MV-4-11 (cell line): ENCODE results near the gene VGLL2.
"Not testable (repeated sequence)": the region's sequence is repeated elsewhere in the genome, so short reads cannot be mapped to it uniquely, and the experiment has no call there.

Experiments
- DNase-seq: peaks from one replicate; lab custom pipeline; 2025; lab: John Stamatoyannopoulos, UW

The VGLL2 gene, protein sequence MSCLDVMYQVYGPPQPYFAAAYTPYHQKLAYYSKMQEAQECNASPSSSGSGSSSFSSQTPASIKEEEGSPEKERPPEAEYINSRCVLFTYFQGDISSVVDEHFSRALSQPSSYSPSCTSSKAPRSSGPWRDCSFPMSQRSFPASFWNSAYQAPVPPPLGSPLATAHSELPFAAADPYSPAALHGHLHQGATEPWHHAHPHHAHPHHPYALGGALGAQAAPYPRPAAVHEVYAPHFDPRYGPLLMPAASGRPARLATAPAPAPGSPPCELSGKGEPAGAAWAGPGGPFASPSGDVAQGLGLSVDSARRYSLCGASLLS

DNA sequence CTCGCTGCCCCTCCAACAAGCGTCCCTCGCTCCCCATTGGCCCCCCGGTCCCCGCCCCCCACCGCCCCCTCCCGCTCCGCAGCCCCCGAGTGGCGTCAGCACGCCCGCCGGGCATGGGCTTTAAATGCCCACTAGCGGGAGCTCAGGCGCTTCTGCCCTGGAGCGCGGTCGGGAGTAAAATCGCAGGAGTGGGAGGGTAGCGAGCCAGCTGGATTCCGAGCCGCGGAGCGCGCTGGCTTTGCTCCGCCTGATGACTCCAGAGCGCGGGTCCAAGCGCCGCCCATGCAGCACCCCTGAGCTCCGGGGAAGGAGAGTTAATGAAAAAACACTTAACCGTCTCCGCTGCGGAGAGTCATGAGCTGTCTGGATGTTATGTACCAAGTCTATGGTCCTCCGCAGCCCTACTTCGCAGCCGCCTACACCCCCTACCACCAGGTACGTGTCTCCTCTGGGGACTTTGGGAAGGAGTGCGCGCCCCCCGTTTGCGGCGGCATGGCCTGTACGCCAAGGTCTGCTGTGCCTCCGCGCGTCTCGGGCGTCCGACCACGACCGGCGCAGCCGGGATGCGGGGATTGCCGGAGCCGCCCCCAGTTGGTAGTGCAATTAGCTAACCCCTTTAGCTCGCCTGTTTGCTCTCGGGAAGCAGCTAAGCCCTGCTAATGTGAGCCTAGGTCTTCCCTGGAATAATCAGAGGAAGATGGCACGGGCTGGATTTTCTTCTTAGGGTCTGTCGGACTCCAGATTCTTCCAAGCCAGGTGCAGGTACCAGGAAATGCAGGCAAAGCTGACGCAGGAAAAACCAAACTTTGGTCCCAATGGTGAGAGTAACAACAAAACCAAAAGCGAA is at the start of gene VGLL2:
Gene VGLL2, plus strand, starts transcription at position 149 of the 847 bp plus-strand sequence. Its CDS starts 206 bp downstream, at position 355.
- DNase-seq, result no peak

DNA sequence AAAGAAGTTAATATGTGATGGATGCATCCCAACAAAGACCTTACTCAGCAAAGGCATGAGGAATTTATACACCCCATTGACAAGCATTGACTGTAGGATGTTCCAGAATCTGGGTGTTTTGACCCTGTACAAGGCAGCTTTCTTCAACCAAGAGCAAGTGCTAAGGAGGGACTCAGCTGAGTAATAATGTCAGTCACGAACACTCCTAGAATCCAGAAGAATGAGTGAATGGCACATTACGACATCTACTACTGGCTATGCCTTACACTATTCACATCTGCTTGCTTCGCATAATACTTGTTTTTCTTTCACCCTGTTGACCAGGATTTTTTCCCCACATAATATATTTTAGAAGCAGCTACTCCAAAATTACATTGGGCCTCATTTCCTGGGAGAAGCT is 42.5 kb upstream of the VGLL2 start:
- no peak for DNase-seq

DNA sequence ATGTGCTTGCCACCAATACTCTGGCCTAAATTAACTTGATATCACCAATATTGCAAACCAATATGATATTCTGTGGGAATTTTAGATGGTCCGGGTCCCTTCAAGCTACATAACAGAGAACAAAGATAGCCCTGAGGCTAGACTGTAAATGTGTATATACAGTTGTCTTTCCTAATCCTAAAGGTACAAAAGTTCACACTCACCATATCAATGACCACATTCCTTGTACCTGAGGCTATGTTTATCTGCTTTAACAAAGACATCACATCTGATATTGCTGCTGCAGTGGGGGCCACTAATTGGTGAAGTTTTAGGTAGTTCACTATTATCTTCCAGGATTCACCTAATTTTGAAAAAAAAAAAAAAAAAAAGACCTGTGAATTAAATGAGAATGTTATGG is 38.6 kb upstream of the VGLL2 start:
- DNase-seq, result no peak

DNA sequence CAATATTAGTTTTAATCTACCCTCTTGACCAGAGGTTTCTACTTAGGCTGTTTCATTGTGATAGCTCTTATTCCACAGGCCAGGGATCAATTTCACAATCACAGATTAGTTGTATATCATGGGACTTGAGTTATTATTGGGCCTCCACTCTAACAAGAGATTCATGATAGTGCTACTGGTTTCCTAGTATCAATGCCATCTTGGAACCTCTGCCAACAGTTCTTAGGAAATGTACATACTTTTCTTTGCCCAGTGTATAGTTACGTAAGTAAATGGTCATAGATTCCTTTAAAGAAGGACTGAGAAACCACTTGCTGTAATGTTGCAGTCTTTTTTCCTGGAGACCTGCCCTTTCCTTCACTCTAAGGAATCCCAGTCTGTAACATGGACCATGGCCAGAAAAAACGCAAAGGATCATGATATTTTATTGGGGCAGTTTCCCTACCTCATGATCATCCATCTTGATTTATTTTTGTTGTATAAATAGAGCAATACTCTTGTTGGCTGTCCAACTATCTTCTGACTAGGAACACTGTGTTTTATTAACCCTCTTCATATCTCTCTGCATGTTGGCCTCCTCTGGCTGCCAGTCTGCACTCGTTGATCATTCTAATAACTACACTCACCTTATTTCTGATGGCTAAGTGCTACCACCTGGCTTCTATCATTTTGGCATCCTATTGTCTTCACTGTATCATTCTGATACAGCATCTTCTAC is 38.0 kb upstream of the VGLL2 start:
- DNase-seq, result no peak

DNA sequence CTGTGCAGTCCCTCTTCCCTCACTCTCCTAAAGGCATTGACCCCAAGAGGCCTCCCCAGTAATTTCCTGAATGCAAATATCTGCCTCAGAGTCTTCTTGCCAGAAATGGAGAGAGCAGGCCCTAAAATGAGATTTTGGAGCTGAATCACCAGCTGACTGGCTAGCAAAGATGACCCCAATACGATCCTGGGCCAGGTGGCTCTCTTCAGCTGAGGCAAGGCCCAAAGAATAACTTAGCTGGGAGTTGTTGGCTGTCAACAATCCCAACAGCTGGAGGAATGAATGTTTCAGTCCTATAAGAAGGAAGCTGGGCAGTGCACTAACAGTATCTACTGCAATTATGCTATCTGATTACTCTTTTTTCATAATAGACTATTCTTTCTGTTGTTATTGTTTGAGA is 37.2 kb upstream of the VGLL2 start:
- no peak for DNase-seq

DNA sequence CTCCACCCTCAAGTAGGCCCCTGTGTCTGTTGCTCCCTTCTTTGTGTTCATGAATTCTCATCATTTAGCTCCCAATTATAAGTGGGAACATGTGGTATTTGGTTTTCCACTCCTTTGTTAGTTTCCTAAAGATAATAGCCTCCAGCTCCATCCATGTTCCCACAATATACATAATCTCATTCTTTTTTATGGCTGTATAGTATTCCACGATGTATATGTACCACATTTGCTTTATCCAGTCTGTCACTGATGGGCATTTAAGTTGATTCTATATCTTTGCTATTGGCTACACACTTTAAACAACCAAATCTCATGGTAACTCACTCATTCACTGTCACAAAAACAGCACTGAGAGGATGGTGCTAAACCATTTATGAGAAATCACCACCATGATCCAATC is 35.5 kb upstream of the VGLL2 start:
- DNase-seq, result no peak

DNA sequence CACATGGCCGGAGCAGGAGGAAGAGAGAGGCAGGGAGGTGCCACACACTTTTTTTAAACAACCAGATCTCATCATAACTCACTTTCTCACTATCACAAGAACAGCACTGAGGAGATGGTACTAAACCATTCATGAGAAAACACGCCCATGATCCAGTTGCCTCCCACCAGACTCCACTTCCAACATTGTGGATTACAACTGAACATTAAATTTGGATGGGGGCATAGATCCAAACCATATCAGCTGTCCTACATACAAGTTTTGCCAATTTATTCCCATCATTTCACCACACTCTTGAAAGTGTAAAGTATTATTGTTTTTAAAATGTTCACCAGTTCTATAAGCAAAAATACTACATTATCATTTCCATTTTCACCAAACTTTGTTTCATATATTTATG is 33.9 kb upstream of the VGLL2 start:
- no peak for DNase-seq

DNA sequence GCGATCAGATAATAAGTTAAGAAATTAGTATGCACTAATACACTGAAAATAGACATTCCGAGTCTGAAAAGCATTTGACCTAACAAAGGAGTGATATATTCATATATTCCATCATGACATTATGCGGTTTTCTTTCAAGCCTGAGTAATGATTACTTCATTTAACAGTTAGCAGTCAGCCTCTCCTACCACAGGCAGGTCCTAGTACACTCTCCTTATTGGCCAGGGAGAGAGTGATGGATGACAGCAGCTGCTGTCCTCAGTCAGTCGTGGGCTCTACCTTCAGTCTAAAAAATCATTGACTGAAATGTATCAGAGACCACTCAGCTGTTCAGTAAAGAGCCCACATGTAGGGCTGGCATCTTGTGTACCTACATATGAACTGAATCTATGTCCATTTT is 33.2 kb upstream of the VGLL2 start:
- DNase-seq, result no peak

DNA sequence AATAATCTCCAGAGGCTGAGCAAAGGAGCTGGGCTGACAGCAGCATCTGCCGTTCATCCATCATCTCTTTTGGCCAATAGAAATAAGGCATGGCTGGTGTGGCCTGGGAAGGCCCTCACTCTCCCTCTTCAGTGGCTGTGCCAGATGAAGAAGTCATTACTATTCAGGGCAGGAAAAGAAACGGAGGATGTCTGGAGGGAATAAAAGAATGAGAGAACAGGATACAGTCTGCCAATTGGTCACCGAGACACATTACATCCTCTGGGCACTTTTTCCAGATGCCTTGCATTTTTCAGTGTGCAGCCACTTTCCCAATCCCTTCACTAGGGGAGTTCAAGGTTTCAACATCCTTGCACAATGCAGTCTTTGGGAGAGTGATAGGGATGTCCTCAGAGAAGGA is 32.2 kb upstream of the VGLL2 start:
- DNase-seq, result no peak

DNA sequence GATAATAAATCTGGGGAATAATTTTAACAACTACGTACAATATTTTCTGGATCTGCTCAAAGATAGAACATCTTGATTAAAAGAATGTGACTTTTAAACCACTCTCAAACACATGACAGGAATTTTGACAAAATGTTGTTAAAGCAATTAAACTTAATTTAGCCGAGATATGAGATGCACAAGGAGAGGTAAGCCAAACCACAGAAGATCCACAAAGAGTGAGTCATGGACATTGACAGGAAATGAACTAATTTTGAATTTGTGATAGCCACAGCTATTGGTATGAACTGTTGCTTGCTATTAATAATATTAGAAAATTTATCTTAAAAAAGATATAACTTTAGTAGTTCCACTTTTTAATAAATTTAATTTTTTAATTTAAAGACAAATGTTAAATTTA is 27.8 kb upstream of the VGLL2 start:
- no peak for DNase-seq

DNA sequence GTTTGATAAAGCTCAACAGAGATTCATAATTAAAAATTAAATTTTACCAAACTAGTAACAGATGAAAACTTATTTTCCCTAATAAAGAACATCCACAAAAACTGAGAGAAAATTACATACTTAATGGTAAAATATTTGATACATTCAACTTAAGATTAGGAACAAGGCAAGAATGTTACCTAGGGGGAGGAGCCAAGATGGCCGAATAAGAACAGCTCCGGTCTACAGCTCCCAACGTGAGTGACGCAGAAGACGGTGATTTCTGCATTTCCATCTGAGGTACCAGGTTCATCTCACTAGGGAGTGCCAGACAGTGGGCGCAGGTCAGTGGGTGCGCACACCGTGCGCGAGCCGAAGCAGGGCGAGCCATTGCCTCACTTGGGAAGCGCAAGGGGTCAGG is 20.8 kb upstream of the VGLL2 start:
- not testable (repeated sequence) for DNase-seq

DNA sequence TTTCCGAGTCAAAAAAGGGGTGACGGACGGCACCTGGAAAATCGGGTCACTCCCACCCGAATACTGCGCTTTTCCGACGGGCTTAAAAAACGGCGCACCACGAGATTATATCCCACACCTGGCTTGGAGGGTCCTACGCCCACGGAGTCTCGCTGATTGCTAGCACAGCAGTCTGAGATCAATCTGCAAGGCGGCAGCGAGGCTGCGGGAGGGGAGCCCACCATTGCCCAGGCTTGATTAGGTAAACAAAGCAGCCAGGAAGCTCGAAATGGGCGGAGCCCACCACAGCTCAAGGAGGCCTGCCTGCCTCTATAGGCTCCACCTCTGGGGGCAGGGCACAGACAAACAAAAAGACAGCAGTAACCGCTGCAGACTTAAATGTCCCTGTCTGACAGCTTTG is 20.4 kb upstream of the VGLL2 start:
- not testable (repeated sequence) for DNase-seq

DNA sequence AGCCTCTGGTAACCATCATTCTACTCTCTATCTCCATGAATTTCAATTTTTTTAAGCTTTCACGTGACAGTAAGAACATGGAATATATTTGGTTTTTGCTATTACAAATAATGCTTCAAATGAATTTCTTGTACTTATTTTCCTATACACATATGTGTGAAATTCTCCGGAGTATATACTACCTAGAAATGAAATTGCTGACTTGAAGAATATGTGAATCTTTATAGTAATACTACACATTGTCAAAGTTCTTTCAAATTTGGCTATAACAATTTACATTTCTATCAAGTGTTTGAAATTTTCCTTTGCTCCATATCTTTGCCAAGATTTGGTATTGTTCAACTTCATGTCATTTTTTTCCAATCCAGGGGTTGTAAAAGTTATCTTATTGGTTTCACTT is 11.6 kb upstream of the VGLL2 start:
- DNase-seq, result no peak

DNA sequence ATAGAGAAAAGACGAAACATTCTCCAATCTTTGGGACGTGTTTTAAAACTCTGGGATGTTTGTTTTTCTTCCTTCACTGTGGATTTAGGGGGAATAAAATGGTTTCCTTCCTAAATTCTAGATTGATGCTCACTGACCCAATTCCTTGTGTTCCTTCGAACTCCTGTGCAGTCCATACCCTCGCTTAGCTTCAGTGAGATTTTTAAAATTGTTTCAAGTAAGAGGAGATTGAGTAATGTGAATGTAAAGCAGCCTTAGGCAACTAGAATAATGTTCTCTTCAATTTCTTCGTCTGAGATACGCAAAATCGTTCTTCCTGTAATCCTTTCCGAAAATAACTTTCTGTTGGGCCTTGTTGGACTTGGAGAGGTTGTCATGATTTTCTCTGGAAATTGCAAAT is 2.6 kb upstream of the VGLL2 start:
- DNase-seq, result no peak

DNA sequence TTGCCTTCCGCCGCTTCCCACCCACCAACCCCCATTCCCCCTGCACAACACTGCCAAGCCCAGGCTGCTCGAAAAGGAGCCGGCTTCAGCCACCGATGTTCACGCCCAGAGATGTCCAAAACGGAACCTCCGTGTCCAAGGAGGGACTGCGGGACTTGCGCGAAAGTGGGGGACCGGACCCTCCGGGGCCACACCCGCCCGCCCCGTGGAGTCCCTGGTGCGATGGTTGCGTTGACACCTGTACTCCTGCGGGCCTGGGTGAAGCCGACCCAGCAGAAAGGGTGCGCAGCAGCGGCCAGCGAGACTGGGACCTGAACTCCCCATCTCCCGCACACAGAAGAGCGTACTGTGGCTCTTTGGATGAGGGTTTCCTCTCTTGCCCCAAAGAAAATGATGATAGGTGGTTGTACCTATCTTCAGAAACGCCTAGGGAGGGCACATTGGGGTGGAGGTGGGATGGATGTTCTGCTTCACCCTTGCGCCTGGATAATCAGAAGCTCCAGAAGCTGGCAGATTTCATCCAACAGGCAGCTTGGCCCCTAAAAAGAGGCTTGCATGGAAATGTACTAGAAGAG is 1.9 kb upstream of the VGLL2 start:
- DNase-seq, result no peak

DNA sequence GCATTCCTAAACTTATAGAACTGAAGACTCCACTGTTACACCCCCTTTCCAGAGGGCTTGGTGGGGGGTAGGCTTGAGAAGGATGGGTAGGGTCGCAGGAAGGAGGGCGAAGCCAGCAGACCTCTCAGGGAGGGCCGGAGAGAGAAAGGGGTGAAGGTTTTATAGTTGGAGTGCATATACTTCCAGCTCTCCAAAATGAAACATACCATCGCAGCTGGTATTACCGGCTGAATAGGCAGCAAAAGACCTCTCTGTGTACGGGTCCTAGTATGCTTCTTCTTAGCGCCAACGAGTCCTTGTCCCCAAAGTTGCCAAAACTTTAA is 1.0 kb upstream of the VGLL2 start:
- DNase-seq, result no peak

DNA sequence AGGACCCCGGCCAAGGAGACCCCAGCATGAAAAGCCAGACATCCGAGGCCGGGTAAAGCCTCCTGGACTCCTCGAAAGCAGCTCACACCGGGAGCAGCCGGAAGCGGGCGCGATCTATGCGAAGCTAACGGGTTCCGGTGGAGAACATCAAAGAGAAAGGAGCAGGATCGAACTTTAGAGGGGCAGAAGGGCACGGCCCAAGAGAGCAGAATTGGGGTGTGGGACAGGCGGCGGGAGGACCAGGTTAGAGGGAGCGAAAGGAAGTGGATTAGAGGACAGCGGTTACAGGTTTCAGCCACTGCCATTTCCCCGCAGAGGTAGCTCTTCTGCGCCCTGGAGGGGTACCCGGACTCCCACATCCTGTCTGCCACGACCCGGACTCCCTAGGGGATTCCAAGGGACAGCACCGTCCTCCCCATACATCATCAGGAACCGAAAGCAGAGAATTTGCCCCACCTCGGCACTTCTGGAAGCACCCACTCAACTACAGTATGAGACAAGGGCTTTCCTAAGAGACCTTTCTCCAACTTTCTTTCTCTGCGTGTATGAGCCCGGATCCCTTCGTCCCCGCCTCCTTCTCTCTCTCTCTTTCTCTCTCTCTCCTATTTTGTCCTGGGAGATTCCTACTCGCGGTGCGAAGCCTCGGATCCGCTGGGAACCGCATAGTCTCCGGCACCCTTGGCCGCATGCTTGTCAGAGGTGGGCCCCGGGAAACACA is 507 bp upstream of the VGLL2 start:
- DNase-seq, result no peak

DNA sequence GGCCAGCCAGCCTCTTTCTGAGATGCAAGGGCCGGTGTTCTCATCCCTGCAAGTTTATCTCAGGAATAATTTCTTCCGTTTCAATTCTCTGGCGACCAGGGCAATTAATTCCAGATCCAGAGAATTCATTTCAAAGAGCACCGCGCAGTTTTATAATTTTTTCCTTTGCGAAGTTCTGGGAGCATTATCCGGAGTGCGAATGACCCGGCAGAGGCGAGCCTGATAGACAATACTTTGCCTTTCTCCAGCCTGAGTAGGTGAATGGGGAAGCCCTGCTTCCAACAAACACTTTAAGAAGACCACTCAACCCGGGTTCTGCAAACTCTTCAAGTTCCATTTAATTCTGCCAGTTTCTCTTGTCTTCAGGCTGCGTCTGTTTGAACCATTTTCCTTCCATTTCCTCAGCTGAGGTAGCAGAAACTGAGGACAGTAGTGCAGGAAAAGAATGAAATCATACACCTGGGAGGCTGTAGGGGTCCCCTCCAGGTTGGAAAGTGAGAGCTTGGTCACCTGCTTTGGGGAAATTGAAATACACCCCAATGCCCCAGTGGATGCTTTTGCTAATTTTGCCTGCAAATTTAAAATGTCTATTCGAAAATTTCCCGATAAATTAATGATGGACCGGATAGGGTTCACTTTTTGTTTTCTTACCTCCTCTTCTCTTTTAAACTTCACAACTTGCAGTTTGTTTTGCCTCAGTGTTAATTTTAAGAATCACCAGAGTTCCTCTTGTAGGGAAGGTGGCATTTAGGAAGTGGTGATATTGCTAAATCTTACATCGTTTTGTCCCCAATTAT is 1.1 kb downstream of the VGLL2 start:
- no peak for DNase-seq

DNA sequence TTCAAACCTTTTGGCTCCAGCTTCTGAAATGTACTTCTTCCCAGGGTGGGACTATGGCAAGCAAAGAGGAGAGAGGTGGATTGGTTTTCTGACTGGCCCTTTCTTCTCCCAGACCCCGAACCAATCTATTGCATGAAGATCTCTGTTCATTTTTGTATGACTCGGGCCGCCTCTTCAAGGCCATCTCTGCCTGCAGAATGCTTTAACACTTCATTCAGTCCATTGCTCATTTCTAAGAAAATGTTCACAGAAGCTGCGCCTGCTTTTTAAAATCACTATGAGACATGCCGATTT is 1.6 kb downstream of the VGLL2 start:
- no peak for DNase-seq

DNA sequence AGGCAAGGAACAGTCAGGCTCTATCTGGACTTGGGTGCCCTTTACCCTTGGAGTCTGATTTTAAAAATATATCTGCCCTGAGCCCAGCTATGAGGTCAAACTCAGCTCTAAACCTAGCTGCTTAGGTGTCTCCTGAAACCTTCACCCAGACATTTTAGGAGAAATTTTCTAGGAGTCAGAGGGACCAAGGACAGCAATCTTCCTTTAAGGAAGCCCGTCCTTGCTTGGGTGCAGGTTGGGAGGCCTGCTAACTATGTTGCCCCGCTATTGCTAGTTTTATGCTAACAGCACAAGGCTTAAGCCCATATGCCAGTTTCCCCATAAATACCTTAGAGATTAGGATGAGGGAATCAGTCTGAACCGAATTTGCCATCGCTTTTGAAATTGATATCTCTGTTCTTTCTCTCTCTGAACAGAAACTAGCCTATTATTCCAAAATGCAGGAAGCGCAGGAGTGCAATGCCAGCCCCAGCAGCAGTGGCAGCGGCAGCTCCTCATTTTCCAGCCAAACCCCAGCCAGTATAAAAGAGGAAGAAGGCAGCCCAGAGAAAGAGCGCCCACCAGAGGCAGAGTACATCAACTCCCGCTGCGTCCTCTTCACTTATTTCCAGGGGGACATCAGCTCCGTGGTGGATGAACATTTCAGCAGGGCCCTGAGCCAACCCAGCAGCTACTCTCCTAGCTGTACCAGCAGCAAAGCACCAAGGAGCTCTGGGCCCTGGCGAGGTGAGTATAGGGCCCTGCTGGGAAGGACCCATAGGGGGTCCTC is 2.6 kb downstream of the VGLL2 start:
- DNase-seq, result no peak

DNA sequence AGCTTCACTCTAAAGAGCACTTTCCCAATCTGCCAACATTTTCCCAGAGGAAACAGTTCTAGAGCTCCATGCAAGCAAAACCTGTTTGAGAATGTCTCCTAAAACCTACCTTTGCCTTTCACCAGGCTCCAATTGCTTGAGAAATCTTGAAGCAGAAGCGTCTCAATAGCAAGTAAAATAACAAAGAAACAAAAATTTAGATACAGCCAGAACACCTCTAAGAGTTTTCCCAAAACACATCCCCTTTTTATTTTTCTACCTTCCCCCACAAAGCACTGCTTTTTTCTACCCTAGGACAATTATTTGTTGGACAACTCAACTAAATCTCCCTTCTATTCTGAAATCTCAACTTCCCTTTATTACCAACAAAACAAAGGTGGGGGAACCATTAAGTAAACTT is 3.6 kb downstream of the VGLL2 start:
- no peak for DNase-seq
